HCT116 (cell line): ENCODE results near the gene EIF2D. TPM values are rescaled to one million over a fixed set of nuclear protein-coding genes. Genes with fewer than 3 reads are reported as not detected.
"Not testable (repeated sequence)": the region's sequence is repeated elsewhere in the genome, so short reads cannot be mapped to it uniquely, and the experiment has no call there.

ENCODE experiments used
- ATAC-seq: fragments of 200-7000 bp; cut with Tn5 transposase; 2 replicates; pipeline ENCODE4 v1.9.1; 2020; ENCODE audit warnings: mild to moderate bottlenecking, moderate library complexity
- BruUV-seq: library from RNA; stranded (reverse); fragments of 400-500 nt; replicated peaks from 2 replicates; lab custom pipeline; 2021; lab: Mats Ljungman, UMichigan
- CTCF ChIA-PET: fragments of 300-600 bp; sonication (Branson Sonifier 250); formaldehyde crosslinking; loops from one replicate; lab custom pipeline; 2021; ENCODE audit warnings: antibody characterized with exemption; lab: Charles Lee
- POLR2A ChIA-PET: fragments of 300-600, 350-600 bp; sonication (Branson Sonifier 250); formaldehyde crosslinking; loops from one replicate; lab custom pipeline; 2021; ENCODE audit warnings: antibody characterized with exemption; lab: Charles Lee
- RAD21 ChIA-PET, 2 experiments: fragments of 300-600 bp; sonication (Branson Sonifier 250); formaldehyde crosslinking; loops; one replicate each; lab custom pipeline; 2023; ENCODE audit warnings: low total read pairs in 2 of 2; ENCODE audit not compliant: uncharacterized antibody in 2 of 2, unreplicated experiment in 2 of 2, low non-redundant PET in 1 of 2; lab: Charles Lee
- DNase-seq: peaks from one replicate; pipeline ENCODE4 v3.0.0-alpha.2; 2010; ENCODE audit warnings: low read depth, low spot score
- H2AFZ ChIP-seq: fragments of 200-600 bp; shearing (Covaris generic), sonication (generic); 2 replicates; pipeline ENCODE4 v1.6.1; 2017; ENCODE audit warnings: low read depth, mixed run types, mixed read lengths, antibody characterized with exemption, low read length; ENCODE audit not compliant: poor library complexity, severe bottlenecking
- H3K27ac ChIP-seq: 2 replicates; pipeline ENCODE4 v1.5.1; 2012; ENCODE audit warnings: low read depth, low read length
- H3K27me3 ChIP-seq: fragments of 200-600 bp; sonication (generic); 2 replicates; pipeline ENCODE4 v1.6.1; 2016; ENCODE audit warnings: mixed run types, low read length, mixed read lengths; ENCODE audit not compliant: insufficient read depth
- H3K36me3 ChIP-seq, 2 experiments: fragments of 200-500 bp in 1 of 2; fragments of 200-600 bp in 1 of 2; sonication (Bioruptor generic) in 1 of 2; sonication (generic) in 1 of 2; 2 replicates each; pipeline versions ENCODE4 v1.5.1 to v1.6.1; 2014 to 2016; ENCODE audit warnings: low read length in 2 of 2, inconsistent platforms in 1 of 2, mixed read lengths in 1 of 2, mixed run types in 1 of 2; ENCODE audit not compliant: insufficient read depth in 2 of 2, control insufficient read depth in 1 of 2
- H3K4me1 ChIP-seq, 2 experiments: fragments of 200-600 bp in 1 of 2; sonication (generic) in 1 of 2; 2 replicates each; pipeline versions ENCODE4 v1.5.1 to v1.6.1; 2012 to 2017; ENCODE audit warnings: low read length in 2 of 2, inconsistent platforms in 1 of 2, mild to moderate bottlenecking in 1 of 2, mixed read lengths in 1 of 2, mixed run types in 1 of 2, moderate library complexity in 1 of 2; ENCODE audit not compliant: insufficient read depth in 2 of 2, control insufficient read depth in 1 of 2
- H3K4me2 ChIP-seq: fragments of 200-600 bp; sonication (generic); 2 replicates; pipeline ENCODE4 v1.6.1; 2017; ENCODE audit warnings: mixed run types, low read length, mixed read lengths
- H3K4me3 ChIP-seq, 2 experiments: fragments of 200-600 bp in 1 of 2; sonication (generic) in 1 of 2; replicated peaks in 1 of 2; 2 replicates each; pipeline ENCODE4 v1.5.1; 2011 to 2016; ENCODE audit warnings: low read length in 2 of 2, control low read depth in 1 of 2, low read depth in 1 of 2, mild to moderate bottlenecking in 1 of 2, mixed read lengths in 1 of 2, mixed run types in 1 of 2
- H3K79me2 ChIP-seq: fragments of 200-600 bp; sonication (generic); 2 replicates; pipeline ENCODE4 v1.6.1; 2017; ENCODE audit warnings: mild to moderate bottlenecking, mixed run types, low read length, moderate library complexity, mixed read lengths; ENCODE audit not compliant: insufficient read depth
- H3K9ac ChIP-seq: fragments of 200-600 bp; sonication (generic); 2 replicates; pipeline ENCODE4 v1.6.1; 2016; ENCODE audit warnings: low read length, mixed read lengths
- H3K9me2 ChIP-seq: fragments of 200-600 bp; sonication (generic), shearing (Covaris generic); 2 replicates; pipeline ENCODE4 v1.6.1; 2017; ENCODE audit warnings: mixed run types, mild to moderate bottlenecking, moderate library complexity; ENCODE audit not compliant: insufficient read depth
- H3K9me3 ChIP-seq, 2 experiments: fragments of 200-500 bp in 1 of 2; fragments of 200-600 bp in 1 of 2; sonication (Bioruptor generic) in 1 of 2; sonication (generic) in 1 of 2; 2 replicates each; pipeline ENCODE4 v1.6.1; 2014 to 2017; ENCODE audit warnings: low read length in 2 of 2, mixed read lengths in 2 of 2, inconsistent platforms in 1 of 2, low read depth in 1 of 2, mild to moderate bottlenecking in 1 of 2, mixed run types in 1 of 2, moderate library complexity in 1 of 2; ENCODE audit not compliant: control insufficient read depth in 1 of 2, insufficient read depth in 1 of 2
- H4K20me1 ChIP-seq: fragments of 200-600 bp; sonication (generic), shearing (Covaris generic); 2 replicates; pipeline ENCODE4 v1.6.1; 2017; ENCODE audit warnings: mixed run types, mild to moderate bottlenecking, moderate library complexity; ENCODE audit not compliant: insufficient read depth
- CTCF ChIP-seq, 3 experiments: fragments of 200-600 bp in 1 of 3; sonication (generic) in 1 of 3; IDR thresholded peaks in 2 of 3; conservative IDR thresholded peaks in 1 of 3; 2 replicates each; pipeline ENCODE4 v1.5.1; 2012 to 2017; ENCODE audit warnings: low read depth in 2 of 3, low read length in 2 of 3, antibody characterized with exemption in 1 of 3, borderline replicate concordance in 1 of 3, control low read depth in 1 of 3, mild to moderate bottlenecking in 1 of 3, mixed read lengths in 1 of 3, mixed run types in 1 of 3, moderate library complexity in 1 of 3; ENCODE audit not compliant: insufficient read depth in 1 of 3
- FOSL1 ChIP-seq: IDR thresholded peaks from 2 replicates; pipeline ENCODE4 v1.6.1; 2012; ENCODE audit warnings: low read depth
- JUND ChIP-seq: IDR thresholded peaks from 2 replicates; pipeline ENCODE4 v1.6.1; 2012
- POLR2A ChIP-seq: IDR thresholded peaks from 2 replicates; pipeline ENCODE4 v1.7.0; 2011; ENCODE audit warnings: borderline replicate concordance; ENCODE audit not compliant: insufficient read depth, insufficient read length; ENCODE audit errors: extremely low read depth
- POLR2AphosphoS5 ChIP-seq: IDR thresholded peaks from 2 replicates; pipeline ENCODE4 v1.6.1; 2011; ENCODE audit warnings: mild to moderate bottlenecking, low read depth, low read length, moderate library complexity
- SIN3A ChIP-seq: IDR thresholded peaks from 2 replicates; pipeline ENCODE4 v1.6.1; 2012; ENCODE audit warnings: low read depth
- TCF7L2 ChIP-seq: IDR thresholded peaks from 2 replicates; pipeline ENCODE4 v1.7.0; 2011; ENCODE audit warnings: borderline replicate concordance, inconsistent platforms; ENCODE audit not compliant: insufficient read depth, insufficient read length; ENCODE audit errors: extremely low read depth
- ZFX ChIP-seq: fragments of 450-650 bp; IDR thresholded peaks from 2 replicates; pipeline ENCODE4 v1.6.1; 2017
- ZNF274 ChIP-seq: fragments of 200-500 bp; sonication (Bioruptor generic); IDR thresholded peaks from 2 replicates; pipeline ENCODE4 v1.6.1; 2014; ENCODE audit warnings: mild to moderate bottlenecking, low read depth, low read length, inconsistent platforms
- intact Hi-C: fragments of 100-400 bp; cut with micrococcal nuclease; formaldehyde crosslinking; loops from 2 replicates; pipeline ENCODE4 v1.10.0; 2022
- total RNA-seq: library from RNA; stranded (reverse); gene quantifications from one replicate; pipeline ENCODE4 v1.2.1, GENCODE V29; 2021; ENCODE audit not compliant: unreplicated experiment
- TF ChIP-seq, protein P1 (sequence below): IDR thresholded peaks from 2 replicates; pipeline ENCODE4 v1.6.1; 2012; ENCODE audit warnings: low read depth

The EIF2D gene
- total RNA-seq, 1 experiment from 2014 or later: 54.8 TPM

GRCh38 chr1:206581571-206581981 lies 30.7 kb downstream of the EIF2D start:
- intact Hi-C loops: no loop called here
- POLR2A ChIA-PET: no interaction called here
- Histone ChIP-seq H3K27ac (no peak overlapping the region), H3K9ac (no peak overlapping the region), H4K20me1 (no peaks in the 10 kb centered on the region), H3K4me2 (no peak overlapping the region), H3K4me3 (no peak overlapping the region), H3K4me1 (no peaks in the 10 kb centered on the region), H3K79me2 (no peaks in the 10 kb centered on the region), H3K9me2 (no peaks in the 10 kb centered on the region), H3K36me3 (no peaks in the 10 kb centered on the region), H3K27me3 (no peaks in the 10 kb centered on the region), H2AFZ (no peak overlapping the region), H3K9me3 (no peaks in the 10 kb centered on the region)
- DNase-seq (no peak), ATAC-seq (no peak)
- TF ChIP-seq JUND: no peak
- TF ChIP-seq POLR2A: no peak
- no peak for TF ChIP-seq POLR2AphosphoS5
- TF ChIP-seq, protein P1, sequence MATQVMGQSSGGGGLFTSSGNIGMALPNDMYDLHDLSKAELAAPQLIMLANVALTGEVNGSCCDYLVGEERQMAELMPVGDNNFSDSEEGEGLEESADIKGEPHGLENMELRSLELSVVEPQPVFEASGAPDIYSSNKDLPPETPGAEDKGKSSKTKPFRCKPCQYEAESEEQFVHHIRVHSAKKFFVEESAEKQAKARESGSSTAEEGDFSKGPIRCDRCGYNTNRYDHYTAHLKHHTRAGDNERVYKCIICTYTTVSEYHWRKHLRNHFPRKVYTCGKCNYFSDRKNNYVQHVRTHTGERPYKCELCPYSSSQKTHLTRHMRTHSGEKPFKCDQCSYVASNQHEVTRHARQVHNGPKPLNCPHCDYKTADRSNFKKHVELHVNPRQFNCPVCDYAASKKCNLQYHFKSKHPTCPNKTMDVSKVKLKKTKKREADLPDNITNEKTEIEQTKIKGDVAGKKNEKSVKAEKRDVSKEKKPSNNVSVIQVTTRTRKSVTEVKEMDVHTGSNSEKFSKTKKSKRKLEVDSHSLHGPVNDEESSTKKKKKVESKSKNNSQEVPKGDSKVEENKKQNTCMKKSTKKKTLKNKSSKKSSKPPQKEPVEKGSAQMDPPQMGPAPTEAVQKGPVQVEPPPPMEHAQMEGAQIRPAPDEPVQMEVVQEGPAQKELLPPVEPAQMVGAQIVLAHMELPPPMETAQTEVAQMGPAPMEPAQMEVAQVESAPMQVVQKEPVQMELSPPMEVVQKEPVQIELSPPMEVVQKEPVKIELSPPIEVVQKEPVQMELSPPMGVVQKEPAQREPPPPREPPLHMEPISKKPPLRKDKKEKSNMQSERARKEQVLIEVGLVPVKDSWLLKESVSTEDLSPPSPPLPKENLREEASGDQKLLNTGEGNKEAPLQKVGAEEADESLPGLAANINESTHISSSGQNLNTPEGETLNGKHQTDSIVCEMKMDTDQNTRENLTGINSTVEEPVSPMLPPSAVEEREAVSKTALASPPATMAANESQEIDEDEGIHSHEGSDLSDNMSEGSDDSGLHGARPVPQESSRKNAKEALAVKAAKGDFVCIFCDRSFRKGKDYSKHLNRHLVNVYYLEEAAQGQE: no peak
- no peak for TF ChIP-seq FOSL1
- no peak for TF ChIP-seq CTCF (IDR thresholded peaks at IDR 0.05 in 2 of 3, conservative IDR thresholded peaks at IDR 0.05 in 1 of 3; ENCODE audit: borderline replicate concordance in 1 of 3, insufficient read depth in 1 of 3, low read depth in 2 of 3, low read length in 2 of 3)
- no peak for TF ChIP-seq ZFX
- no peak for TF ChIP-seq TCF7L2
- TF ChIP-seq ZNF274: no peak
- no peak for TF ChIP-seq SIN3A
- RAD21 ChIA-PET: no interaction called here
- CTCF ChIA-PET: interaction anchor here (1.4 to 6.9 kb wide), 2 partner anchors 78 to 91 kb away, joined by 4 to 96 read pairs; no protein-coding TSS in a partner anchor
- BruUV-seq: no TSS peak

- H3K4me2 ChIP-seq, H3K27ac ChIP-seq, H3K9me2 ChIP-seq, POLR2A ChIA-PET, H3K27me3 ChIP-seq, intact Hi-C loops, H3K9me3 ChIP-seq, H3K79me2 ChIP-seq, BruUV-seq, H4K20me1 ChIP-seq, H3K9ac ChIP-seq, DNase-seq, RAD21 ChIA-PET, H2AFZ ChIP-seq, H3K4me1 ChIP-seq, H3K36me3 ChIP-seq, H3K4me3 ChIP-seq, ATAC-seq: not testable (repeated sequence)
- CTCF ChIA-PET: interaction anchor here (1.4 to 6.9 kb wide), 2 partner anchors 78 to 90 kb away, joined by 4 to 96 read pairs; no protein-coding TSS in a partner anchor
These were observed 31.2 kb downstream of the EIF2D start for GRCh38 chr1:206581114-206581497.
